ENCODE measurements around the gene CC2D1A.

The CC2D1A gene

DNA sequence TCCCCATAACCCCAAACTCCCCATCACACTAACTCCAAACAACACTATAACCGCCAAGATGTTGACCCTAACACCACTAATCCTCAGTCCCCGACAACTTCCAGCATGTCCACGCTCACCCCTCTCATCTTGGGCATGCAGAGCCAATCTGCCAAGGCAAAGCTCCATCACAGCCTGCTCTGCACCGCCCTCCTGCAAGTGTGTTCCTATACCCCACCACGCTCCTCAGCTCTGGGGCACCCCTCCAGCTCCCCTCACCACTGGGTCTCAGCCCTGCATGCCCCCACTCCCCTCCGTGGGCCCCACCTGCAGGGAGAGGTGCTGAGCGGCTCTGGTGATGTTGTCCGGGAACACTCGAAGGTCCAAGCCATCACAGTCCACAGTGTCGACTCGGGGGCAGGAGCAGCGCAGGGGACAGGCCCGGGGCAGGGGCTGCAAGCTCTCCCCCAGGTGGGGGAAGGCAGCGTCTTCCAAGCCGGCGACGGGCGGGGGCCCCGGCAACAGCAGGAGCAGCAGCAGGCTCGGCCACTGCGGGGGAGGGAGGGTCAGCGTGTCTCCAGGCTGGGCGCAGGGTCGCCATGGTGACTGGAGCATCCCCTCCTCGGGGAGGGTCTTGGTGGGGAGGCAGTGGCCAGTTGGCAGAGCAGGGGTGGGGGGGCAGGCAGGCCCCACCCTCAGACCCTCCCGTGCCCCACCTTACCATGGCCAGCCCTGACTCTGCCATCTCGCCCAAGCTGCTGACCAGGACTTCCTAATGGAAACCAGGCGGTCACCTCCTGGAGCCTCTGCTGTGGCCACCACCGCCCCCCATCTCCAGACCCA, 31.7 kb downstream of the CC2D1A start:
- DNase-seq (ENCODE audit: low spot score): no peak

DNA sequence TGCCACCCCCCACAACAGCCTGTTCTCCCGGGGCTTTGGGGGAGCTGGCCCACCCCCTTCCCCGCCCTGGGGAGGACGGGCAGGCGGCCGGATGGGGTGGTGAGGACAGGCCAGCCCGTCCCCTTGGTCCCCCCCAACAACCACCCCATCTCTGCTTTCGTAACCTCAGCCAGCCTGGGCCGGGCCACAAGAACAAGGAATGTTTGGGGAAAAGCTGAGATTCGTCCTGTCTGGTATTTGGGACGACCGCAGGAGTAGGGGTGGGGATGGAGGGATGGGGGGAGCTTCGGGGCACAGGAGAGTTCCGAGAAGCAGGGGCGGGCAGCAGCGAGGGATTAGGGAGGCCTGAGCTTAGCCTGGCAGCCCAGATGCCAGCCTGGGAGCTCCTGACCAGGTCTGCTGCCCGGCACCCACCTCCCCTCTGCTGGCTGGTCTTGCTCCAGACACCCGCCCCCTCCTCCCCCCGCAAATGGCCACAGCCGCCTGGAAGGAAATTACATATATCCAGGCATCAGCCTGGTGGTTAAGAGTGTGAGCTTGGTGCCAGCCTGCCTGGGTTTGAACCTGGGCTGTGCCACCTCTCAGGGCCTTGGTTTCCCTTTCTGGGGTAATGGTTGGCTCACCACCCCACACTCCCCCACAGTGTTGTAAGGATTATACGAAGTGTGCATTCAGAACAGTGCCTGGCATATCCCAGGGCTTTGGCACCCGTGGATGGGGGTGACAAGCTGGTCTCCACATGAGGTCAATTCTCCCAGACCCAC, 32.5 kb downstream of the CC2D1A start, which contains the start of gene PODNL1:
Gene PODNL1 (minus strand): TSS at position 117 of the 764 bp plus-strand sequence. CDS start 236 bp downstream, outside the sequence.
- DNase-seq (ENCODE audit: low spot score): no peak

DNA sequence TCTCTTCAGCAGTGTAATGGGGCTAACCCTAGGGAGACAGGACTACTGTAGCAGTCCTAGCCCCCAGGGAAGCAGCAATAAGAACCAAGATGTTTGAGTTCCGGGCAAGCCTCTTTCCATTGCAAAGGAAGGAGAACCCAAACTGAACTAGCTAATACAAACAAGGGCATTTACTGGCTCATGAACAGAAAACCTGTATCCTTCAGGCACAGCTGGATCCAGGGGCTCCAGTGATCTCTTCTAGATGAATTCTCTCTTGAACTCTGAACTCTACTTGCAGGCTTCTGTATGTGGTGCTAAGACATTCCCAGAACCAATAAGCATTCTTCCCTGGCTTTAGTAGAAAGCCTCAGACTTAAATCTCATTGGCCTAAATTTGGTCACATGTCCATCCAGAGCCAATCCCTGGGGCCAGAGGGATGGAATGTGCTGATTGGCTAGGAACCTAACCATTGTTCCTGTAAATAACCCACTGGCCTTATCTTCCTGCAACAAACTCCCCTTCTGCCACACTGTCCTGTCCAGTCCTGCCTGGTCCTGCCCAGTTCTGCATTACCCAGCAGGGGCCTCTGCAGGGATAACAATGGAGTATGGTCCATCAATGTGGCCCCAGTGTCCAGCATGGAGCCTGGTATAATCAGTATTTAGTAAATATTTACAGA, 36.2 kb downstream of the CC2D1A start:
- no peak for DNase-seq (ENCODE audit: low spot score)

DNA sequence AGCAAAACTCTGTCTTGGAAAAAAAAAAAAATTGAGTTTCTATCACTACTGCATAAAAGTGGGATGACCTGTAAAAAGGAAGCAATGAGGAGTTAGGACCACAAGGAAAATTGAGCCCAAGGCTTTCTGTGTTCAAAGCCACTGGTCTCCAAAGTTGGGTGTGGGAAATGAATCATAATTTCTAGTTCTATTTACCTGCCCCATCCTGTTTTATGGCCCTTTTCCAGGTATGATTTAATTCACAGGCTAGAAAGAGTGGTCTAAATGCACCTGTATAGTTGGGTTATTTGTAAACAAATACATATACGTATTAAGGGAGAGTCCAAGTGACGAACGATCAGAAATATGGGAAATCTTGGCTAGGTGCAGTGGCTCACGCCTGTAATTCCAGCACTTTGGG, 40.4 kb downstream of the CC2D1A start:
- no peak for DNase-seq (ENCODE audit: low spot score)

DNA sequence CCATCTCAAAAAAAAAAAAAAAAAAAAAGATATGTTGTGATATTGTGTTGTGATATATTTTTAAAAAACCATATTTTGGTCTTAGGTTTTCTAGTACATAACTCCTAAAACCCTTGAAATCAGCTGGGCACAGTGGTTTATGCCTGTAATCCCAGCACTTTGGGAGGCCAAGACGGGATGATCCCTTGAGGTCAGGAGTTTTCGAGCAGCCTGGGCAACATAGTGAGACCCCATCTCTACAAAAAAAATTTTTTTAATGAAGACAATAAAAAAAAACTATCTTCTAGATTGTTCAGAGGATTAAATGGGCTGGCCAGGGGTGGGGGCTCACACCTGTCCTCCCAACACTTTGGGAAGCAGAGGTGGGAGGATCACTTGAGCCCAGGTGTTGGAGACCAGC, 45.0 kb downstream of the CC2D1A start:
- no peak for DNase-seq (ENCODE audit: low spot score)

DNA sequence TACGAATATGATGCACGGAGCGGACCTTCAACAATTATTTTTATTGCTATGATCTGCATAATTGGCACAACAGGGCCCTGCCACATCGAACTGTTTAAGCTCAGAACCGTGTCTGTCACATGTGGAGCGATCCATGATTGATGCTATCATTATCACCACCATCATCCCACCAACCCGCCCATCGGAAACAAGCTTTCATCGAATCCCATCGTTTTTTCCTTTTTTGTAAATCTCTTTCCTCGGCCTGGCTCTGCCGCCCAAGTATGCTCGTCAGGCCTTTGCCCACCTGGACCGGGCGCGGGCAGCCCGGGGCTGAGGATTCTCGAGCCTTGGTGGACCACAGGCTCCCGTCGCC, 45.8 kb downstream of the CC2D1A start:
- DNase-seq (ENCODE audit: low spot score): no peak

DNA sequence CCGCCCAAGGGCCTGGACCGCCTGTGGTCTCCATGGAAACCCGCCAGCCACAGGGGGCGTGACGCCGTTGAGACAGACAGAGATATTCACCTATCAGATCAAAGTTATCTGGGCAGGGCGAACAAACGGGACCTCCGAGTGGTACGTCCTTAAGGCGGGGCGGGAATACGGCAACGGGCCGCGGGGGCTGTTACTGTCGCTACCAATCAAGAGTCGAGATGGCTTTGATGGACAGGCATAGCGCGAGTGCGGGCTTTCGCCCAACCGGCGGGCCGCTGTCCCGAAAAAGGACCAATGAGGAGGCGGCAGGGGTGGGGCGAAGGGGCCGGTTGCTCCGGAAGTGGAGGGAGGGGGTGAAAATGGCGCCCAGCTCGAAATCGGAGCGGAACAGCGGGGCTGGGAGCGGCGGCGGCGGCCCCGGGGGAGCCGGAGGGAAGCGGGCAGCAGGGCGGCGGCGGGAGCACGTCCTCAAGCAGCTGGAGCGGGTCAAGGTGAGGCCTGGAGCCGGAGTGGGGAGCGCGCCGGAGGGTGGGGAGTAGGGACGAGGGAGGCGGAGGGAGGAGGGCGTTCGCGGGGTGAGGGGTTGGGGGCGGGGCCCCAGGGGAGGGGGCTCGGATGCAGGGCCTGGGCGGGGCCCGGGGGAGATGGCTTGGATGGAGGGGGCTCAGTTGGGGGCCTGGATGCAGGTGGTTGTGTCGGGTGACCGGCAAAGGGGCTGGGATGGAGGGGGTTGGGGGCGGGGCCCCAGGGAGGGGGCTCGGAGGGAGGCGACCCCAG, 46.3 kb downstream of the CC2D1A start, which contains the start of gene DCAF15:
Gene DCAF15 (plus strand): TSS at position 356 of the 777 bp plus-strand sequence. CDS start 4 bp downstream, at position 360.
- peak; percentile 100 for DNase-seq (ENCODE audit: low spot score)

DNA sequence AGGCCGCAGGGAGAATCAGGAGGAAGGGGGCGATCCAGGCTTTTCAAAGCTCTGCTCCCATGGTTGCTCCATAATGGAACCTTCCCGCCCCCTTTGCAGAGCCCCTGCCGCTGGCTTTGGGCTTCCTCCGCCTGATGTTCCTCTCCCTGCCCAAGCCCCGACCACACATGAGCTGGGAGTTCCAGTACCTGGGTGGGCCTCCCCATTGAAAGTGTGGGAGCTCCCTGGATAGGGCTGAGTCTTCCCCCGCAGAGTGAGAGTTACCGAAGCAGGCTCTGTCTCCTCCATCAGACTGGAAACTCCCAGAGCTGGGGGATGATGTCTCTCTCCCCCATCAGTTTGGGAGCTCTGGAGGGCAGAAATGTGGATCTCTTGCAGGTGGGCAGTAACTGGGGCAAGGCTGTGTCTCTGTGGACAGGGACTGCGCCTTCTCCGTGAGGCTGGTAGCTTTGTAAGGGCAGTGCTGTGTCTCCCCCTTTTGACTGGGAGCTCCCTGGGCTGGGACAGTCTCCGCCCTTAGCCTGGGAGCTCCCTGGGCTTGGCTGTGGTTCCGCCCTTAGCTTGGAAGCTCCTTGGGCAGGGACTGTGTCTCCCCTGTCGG, 47.0 kb downstream of the CC2D1A start:
- DNase-seq (ENCODE audit: low spot score): peak; percentile 53

DNA sequence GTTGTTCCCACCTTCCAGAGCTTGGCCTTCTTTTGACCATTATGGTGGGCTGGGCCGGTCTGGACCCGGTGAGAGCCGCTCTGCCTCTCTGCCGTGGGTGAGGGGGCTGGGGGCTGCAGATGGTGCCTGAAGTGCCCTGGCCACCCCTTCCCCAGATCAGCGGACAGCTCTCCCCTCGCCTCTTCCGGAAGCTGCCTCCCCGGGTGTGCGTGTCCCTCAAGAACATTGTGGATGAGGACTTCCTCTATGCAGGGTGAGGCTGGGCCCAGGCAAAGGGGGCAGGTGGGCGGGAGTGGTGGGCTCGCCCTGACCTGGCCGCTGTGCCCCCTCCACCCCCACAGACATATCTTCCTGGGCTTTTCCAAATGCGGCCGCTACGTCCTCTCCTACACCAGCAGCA, 48.2 kb downstream of the CC2D1A start:
- DNase-seq (ENCODE audit: low spot score): no peak

DNA sequence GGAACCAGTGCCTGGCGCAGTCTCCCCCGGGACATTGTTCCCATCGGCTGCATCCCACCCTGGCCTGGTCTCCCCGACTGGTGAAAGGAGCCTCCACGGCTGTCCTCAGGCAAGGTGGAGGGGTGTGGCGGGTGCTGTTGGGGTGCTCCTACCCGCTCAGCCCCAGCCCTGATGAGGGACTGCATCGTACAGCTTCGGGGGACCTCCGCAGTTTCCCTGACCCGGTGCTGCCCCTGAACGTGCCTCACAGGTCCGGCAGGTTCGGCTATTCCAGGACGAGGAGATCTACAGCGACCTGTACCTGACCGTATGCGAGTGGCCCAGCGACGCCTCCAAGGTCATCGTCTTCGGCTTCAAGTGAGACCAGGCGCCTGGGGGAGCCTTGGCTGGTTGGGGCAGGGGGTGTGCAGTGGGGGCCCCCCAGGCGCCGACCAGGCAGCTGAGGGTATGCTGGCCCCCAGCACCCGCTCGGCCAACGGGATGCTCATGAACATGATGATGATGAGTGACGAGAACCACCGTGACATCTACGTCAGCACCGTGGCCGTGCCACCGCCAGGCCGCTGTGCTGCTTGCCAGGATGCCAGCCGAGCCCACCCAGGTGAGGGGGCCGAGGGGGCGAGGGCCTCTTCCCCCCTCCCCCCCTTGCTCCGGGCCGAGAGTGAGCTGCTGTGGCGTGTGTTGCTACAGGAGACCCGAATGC, 49.8 kb downstream of the CC2D1A start:
- DNase-seq (ENCODE audit: low spot score): no peak

DNA sequence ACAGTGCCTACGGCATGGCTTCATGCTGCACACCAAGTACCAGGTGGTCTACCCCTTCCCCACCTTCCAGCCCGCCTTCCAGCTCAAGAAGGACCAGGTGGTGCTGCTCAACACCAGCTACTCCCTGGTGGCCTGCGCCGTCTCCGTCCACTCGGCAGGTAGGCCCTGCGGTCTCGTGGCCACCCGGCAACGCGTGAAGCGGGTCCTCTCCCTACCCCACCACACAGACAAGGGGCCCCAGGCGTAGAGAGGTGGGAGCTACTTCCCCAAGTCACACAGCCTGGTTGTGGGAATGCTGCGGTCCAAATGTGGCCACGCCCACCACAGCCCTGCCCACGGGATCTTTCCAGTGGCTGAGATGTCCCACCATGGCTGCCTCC, 50.4 kb downstream of the CC2D1A start:
- no peak for DNase-seq (ENCODE audit: low spot score)

DNA sequence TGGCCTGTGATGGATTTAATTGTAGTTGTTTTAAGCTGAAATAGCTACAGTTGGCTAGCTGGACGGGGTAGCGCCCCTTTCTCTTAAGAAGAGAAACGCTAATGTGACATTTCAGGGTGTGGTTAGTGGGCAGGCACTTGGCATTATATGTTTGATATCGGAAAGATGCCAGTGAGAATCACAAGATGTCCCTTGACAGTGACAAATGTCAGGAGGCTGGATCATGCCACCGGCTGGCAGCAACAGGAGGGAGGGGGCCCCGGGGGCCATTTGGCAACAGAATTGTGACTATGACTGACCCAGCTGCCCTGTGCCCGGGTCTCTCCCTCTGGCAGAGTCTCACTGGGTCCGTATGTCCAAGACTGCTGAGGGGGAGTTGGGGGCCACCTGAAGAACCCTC, 51.0 kb downstream of the CC2D1A start:
- no peak for DNase-seq (ENCODE audit: low spot score)

DNA sequence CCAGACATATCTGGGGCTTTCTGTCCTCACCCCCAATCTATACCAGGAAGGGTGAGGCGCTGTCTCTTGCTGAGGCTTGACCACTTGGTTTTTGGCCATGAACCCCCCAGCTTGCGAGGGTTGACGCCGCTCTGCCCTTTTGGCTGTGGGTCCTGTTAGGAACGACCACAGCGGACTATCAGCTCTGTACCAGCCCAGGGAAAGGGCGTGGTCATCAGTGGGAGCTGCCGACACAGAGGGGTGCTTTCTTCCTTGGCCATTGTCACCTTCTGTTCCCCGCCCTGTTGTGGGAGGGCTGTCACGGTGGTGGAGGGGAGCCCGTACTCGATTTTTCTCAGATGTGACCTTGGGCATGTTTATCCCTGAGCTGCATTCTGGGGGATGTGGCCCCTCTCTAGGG, 52.0 kb downstream of the CC2D1A start:
- DNase-seq (ENCODE audit: low spot score): no peak

DNA sequence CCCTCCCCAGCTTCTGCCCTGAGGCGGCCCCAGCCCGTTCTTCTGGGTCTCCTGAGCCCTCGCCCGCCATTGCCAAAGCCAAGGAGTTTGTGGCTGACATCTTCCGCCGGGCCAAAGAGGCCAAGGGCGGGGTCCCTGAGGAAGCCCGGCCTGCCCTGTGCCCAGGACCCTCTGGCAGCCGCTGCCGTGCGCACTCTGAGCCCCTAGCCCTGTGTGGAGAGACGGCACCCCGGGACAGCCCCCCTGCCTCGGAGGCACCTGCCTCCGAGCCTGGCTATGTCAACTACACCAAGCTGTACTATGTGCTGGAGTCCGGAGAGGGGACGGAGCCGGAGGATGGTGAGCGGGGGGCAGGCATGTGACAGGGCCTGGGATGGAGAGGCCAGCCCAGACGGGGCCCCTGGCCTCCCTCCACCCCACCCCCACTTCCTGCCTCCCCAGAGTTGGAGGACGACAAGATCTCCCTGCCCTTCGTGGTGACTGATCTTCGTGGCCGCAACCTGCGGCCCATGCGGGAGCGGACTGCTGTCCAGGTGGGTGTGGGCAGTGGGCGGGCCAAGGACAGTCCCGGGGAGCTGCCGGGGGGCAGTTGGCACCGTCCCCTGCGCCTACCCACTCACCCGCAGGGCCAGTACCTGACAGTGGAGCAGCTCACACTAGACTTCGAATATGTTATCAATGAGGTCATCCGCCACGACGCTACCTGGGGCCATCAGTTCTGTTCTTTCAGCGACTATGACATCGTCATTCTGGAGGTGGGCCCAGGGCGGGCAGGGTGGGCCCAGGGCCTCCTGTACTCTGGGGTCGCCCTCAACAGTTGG, 53.4 kb downstream of the CC2D1A start:
- no peak for DNase-seq (ENCODE audit: low spot score)

DNA sequence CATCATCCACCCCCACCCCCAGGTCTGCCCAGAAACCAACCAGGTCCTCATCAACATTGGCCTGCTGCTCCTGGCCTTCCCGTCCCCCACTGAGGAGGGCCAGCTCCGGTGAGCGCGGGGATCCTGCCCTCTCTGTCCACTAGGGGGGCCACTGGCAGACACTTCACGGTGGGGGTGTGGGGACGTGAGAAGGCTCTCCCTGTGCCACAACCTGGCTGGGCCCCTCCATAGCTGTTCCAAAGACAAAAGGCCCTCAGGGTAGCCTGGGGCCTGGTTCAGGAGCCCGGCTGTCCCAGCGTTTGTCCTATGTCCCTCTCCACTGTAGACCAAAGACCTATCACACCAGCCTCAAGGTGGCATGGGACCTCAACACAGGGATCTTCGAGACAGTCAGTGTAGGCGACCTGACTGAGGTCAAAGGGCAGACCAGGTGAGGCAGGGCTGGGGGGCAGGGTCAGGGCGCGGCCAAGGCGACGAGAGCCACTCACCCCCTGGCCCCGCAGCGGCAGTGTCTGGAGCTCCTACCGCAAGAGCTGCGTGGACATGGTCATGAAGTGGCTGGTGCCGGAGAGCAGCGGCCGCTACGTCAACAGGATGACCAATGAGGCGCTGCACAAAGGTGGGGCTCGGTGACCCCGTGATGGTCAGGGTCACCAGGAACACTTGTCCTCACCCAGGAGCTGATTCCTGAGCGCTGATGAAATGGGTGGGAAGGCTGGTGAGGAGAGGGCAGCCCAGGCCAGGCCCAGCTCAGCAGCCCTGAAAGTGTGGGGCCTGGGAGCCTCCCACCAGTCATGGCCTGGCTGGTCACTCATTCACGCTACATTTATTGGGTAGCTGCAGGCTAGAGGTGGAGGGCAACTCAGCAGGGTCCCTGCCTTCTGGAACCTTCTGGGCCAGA, 54.2 kb downstream of the CC2D1A start:
- no peak for DNase-seq (ENCODE audit: low spot score)

DNA sequence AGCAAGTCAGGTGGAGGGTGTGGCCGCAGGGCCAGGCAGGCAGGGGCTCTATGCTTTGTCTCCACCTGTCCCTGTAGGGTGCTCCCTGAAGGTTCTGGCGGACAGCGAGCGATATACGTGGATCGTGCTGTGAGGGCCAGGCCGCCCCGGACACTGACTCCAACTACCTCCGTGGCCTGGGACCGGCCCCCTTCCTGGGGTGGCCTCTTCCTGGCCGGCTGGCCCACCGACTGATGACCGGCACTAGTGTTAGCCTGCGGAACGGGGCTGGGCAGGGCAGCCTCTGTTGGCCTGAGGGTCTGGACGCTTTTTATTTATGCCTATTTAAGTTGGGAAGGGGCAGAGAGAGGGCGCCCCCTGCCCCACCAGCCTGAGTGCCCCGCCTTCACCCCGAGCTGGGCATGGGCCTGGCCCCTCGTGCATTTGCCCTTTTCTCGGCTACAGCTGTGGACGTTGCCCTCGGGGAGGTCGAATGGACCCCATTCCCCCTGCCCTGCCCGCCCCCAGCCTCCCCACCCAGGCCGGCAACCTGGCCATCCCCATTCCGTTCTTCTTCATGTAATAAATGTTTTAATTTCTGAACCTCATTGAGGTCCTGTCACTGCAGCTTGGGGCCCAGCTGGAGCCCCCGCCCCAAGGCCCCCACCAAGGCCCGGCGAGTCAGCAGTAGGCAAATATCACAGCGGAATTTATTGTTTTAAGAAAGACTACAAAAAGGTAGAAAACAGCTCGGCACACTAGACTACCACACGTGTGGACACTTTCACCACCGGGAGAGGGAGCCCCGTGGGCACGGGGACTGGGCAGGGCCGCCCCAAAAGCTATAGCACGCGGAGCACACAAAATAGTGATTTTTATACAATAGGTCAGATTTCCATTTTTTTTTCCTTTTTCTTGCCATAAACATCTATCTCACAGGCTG, 55.1 kb downstream of the CC2D1A start:
- DNase-seq (ENCODE audit: low spot score): no peak

DNA sequence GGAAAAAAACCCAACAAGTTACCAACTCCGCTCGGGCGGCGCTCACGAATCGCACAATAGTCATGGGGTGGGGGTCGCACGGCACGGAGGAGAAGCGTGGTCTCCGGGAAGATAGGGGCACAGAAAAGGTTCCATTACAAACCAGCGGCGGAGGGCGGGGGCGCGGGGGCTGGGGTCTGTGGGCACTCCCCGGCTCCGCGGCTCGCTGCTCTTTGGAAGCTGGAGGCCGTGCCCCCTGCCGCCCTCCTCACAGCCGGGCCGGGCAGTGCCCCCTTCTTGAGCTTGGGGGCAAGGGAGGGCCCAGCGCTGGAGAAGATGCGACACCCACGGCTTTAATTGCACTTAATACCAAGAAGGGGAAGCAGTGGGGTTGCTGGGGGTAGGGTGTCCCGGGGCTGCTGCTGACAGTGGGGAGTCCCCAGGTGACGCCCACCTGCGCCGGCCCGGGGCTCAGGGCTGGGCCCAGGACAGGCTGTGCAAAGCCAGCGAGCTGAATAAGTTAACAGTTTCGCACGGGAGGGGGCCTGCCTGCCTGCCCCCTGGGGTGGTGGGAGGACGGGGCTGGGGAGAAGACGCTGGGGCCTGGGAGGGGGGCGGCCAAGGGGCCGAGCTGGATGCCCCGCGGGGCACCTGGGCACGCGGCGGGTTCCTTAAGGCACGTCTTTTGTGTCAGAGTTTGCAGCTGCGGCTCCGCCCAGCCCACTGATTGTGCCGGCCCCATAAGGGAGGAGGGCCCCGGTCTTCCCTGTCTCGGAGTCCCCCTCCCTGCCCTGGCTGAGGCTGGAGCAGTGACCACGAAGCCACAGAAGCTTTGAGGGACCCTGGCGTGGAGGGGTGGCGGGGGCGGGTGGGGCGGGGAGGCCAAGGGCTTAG, 56.1 kb downstream of the CC2D1A start:
- no peak for DNase-seq (ENCODE audit: low spot score)
